Measurements from ENCODE around the gene SLC16A12.
"Not testable (repeated sequence)": the region's sequence is repeated elsewhere in the genome, so short reads cannot be mapped to it uniquely, and the experiment has no call there.

SLC16A12 gene

DNA sequence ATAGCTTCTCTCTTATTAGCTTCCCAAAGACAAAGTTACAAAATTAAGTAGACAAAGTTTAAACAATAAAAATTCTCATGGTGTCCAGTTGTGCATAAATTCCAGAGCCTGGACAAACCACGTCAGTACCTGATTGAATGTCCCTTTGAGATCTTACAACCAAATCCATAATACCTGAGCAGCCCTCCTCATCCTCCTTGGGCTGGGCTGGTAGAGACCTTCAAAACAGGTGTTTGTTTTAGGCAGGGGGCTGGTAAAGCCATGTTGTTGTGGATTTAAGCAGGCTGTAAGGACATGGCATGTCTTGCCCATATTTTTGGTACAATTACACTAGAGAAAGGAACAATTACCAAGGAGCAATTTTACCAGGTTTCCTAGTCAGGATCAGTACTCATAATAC, 118.9 kb downstream of the SLC16A12 start:
- FAIRE-seq (no peak), DNase-seq (ENCODE audit: insufficient read length, low spot score) (no peak)
- no peak for TF ChIP-seq POLR2AphosphoS5 (IDR thresholded peaks at IDR 0.05; ENCODE audit: low read depth, low read length)
- no peak for TF ChIP-seq POU2F2 (IDR thresholded peaks at IDR 0.05; ENCODE audit: low read depth, low read length)
- no peak for TF ChIP-seq TAF1 (IDR thresholded peaks at IDR 0.05; ENCODE audit: low read depth, low read length)
- no peak for TF ChIP-seq SPI1 (IDR thresholded peaks at IDR 0.05; ENCODE audit: low read depth, low read length)
- TF ChIP-seq PAX5 (IDR thresholded peaks at IDR 0.05; ENCODE audit: insufficient read depth, low read length, severe bottlenecking) = no peak
- TF ChIP-seq POLR2A (IDR thresholded peaks at IDR 0.05; ENCODE audit: low read depth, low read length) = no peak

DNA sequence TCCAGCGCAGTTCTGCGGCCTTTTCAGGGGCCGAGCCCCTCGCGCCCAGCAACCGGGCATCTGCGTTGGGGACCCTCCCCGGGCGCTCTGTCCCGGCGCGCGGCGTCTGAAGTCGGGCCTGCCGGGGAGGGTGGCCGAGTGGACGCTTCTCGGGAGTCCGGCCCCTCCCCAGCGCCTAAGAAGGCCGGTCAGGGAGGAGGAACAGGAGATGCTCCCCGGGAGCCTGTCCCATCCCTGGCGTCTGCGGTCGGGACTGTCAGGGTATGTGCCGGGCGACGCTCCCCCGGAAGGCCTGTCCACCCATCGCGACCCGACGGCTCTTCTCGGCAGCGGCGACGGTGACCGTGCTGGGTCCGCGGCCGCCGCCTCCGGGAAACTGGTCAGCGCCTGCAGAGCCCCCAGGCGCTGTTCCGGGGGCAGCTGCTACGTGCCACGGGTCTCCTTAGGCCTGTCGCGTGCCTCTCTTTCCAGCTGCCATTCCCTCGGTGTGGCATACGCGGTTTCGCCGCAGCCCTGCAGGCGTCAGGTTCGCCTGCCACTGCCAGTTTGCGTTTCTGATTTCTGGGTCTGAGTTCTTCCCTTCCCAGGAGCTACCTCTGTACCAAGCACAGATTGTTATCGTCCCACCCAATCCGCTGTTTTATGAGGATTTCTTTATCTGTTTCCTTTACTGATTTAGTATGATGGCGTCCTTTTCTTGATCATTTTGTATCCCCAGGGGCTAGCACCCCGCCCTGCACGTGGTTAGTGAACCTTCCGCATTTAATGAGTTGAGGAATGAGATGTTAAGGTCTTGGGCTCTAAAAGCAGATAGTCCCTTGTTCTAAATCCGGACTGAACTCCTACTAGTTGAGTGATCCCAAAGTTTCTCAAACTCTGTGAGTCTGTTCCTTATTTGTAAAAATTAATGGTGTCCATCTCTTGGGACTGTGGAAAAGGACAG, 120.2 kb downstream of the SLC16A12 start:
- peak; percentile 38 for FAIRE-seq
- TF ChIP-seq TAF1 (IDR thresholded peaks at IDR 0.05; ENCODE audit: low read depth, low read length) = peak; percentile 12; the same call in 1 of the 2 replicates
- no peak for TF ChIP-seq POLR2AphosphoS5 (IDR thresholded peaks at IDR 0.05; ENCODE audit: low read depth, low read length)
- no peak for TF ChIP-seq POU2F2 (IDR thresholded peaks at IDR 0.05; ENCODE audit: low read depth, low read length)
- no peak for TF ChIP-seq PAX5 (IDR thresholded peaks at IDR 0.05; ENCODE audit: insufficient read depth, low read length, severe bottlenecking)
- TF ChIP-seq POLR2A (IDR thresholded peaks at IDR 0.05; ENCODE audit: low read depth, low read length) = 0 out of 2 replicates have a peak, but pooled peaks have one; percentile 6
- TF ChIP-seq SPI1 (IDR thresholded peaks at IDR 0.05; ENCODE audit: low read depth, low read length) = no peak
- peak; percentile 28 for DNase-seq (ENCODE audit: insufficient read length, low spot score)

DNA sequence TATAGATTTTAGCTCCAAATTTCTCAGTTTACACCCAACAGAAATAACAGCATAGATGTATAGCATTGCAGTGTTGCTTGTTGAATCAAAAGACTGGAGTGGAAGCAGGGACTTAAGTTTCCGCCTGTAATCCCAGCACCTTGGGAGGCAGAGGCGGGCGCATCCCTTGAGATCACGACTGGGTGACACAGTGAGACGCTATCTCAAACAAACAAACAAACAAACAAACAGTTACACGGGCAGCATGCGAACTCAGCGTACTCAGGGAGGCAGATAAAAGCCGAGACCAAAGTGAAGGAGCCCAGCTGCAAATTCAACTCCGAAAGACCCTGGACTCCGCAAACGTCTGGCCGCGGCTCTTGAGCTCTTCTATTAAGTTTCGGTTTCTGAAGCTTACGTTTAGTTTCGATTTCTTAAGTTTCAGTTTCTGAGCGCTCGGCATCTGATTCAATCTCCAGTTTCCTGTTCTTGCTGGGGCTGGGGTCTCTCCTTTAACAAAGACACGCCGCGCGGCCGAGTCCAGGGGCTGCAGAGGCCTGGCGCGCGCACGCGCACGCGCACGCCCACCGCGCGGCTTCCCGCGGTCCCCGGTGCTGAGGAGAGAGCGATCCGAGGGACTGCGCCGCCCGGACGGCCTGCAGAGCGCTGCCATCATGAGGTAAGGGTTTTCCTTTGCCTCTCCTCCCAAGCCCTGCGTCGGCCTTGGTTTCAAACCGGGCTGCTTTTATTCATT, 121.1 kb downstream of the SLC16A12 start, which contains the start of gene IFIT5:
IFIT5 (plus strand) TSS at position 423 of the 733 bp plus-strand sequence; CDS start at position 654, 231 bp downstream.
- TF ChIP-seq SPI1 (IDR thresholded peaks at IDR 0.05; ENCODE audit: low read depth, low read length) = no peak
- TF ChIP-seq POLR2A (IDR thresholded peaks at IDR 0.05; ENCODE audit: low read depth, low read length) = 0 out of 2 replicates have a peak, but pooled peaks have one; percentile 22
- no peak for TF ChIP-seq PAX5 (IDR thresholded peaks at IDR 0.05; ENCODE audit: insufficient read depth, low read length, severe bottlenecking)
- peak; percentile 25; the same call in 1 of the 2 replicates for TF ChIP-seq POU2F2 (IDR thresholded peaks at IDR 0.05; ENCODE audit: low read depth, low read length)
- TF ChIP-seq POLR2AphosphoS5 (IDR thresholded peaks at IDR 0.05; ENCODE audit: low read depth, low read length) = no peak; the same call in 1 of the 2 replicates
- peak; percentile 35; the same call in 1 of the 2 replicates for TF ChIP-seq TAF1 (IDR thresholded peaks at IDR 0.05; ENCODE audit: low read depth, low read length)
- DNase-seq (ENCODE audit: insufficient read length, low spot score) (peak; percentile 48), FAIRE-seq (peak; percentile 71)

DNA sequence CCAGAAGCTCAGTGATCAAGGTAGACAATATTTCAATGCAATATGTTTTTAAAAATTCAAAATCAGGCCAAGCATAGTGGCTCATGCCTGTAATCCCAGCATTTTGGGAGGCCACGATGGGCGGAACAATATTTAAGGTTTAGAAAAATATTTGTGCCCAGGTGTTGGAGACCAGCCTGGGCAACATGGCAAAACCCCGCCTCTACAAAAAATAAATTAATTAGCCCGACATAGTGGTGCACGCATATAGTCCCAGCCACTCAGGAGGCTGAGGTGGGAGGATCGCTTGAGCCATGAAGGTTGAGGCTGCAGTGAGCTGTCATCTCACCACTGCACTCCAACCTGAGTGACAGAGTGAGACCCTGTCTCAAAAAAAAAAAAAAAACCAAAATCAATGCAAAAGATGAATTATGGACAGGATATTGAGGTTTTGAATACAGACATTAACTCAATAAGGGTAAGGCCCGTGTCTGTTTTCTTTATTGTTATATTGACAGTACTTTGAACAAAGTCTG, 121.9 kb downstream of the SLC16A12 start:
- DNase-seq (ENCODE audit: insufficient read length, low spot score) = no peak
- no peak for TF ChIP-seq PAX5 (IDR thresholded peaks at IDR 0.05; ENCODE audit: insufficient read depth, low read length, severe bottlenecking)
- no peak for TF ChIP-seq TAF1 (IDR thresholded peaks at IDR 0.05; ENCODE audit: low read depth, low read length)
- TF ChIP-seq POLR2AphosphoS5 (IDR thresholded peaks at IDR 0.05; ENCODE audit: low read depth, low read length) = no peak
- no peak for TF ChIP-seq POU2F2 (IDR thresholded peaks at IDR 0.05; ENCODE audit: low read depth, low read length)
- TF ChIP-seq SPI1 (IDR thresholded peaks at IDR 0.05; ENCODE audit: low read depth, low read length) = no peak
- no peak for TF ChIP-seq POLR2A (IDR thresholded peaks at IDR 0.05; ENCODE audit: low read depth, low read length)
- no peak for FAIRE-seq

DNA sequence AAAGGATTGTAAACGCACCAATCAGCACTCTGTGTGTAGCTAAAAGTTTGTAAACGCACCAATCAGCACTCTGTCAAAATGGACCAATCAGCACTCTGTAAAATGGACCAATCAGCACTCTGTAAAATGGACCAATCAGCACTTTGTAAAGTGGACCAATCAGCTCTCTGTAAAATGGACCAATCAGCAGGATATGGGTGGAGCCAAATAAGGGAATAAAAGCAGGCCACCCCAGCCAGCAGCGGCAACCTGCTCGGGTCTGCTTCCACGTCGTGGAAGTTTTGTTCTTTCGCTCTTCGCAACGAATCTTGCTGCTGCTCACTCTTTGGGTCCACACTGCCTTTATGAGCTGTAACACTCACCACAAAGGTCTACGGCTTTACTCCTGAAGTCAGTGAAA, 123.1 kb downstream of the SLC16A12 start:
- not testable (repeated sequence) for DNase-seq (ENCODE audit: insufficient read length, low spot score); FAIRE-seq

DNA sequence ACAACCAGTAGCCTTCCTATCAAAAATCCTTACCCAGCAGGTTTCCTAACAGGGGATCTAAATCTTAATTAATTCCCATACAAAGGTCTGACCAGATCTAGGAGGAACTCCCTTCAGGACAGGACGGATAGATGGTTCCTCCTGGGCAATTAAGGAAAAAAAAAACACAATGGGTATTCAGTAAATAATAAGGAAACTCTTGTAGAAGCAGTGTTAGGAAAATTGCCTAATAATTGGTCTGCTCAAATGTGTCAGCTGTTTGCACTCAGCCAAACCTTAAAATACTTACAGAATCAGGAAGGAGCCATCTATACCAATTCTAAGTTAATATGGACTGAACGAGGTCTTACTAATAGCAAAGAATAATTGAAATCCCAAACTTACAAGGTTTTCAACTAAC, 124.3 kb downstream of the SLC16A12 start:
- not testable (repeated sequence) for DNase-seq (ENCODE audit: insufficient read length, low spot score); FAIRE-seq

DNA sequence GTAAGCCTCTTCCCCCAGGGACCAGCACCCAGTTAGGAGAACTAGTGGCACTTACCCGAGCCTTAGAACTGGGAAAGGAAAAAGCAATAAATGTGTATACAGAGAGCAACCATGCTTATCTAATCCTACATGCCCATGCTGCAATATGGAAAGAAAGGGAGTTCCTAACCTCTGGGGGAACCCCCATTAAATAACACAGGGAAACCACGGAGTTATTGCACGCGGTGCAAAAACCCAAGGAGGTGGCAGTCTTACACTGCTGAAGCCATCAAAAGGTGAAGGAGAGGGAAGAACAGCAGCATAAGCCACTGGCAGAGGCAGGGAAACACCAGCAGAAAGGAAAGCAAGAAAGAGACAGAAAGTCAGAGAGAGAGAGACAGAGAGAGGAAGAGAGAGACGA, 124.8 kb downstream of the SLC16A12 start:
- FAIRE-seq; DNase-seq (ENCODE audit: insufficient read length, low spot score): not testable (repeated sequence)

DNA sequence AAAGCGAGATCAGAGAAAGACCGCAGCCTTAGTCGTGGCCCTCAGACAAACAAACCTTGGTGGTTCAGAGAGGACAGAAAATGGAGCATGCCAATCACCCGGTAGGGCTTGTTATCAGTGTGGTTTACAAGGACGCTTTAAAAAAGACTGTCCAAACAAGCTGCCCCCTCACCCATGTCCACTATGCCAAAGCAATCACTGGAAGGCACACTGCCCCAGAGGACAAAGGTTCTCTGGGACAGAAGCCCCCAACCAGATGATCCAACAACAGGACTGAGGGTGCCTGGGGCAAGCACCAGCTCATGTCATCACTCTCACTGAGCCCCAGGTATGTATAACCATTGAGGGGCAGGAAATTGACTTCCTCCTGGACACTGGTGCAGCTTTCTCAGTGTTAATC, 126.1 kb downstream of the SLC16A12 start:
- FAIRE-seq; DNase-seq (ENCODE audit: insufficient read length, low spot score): not testable (repeated sequence)

DNA sequence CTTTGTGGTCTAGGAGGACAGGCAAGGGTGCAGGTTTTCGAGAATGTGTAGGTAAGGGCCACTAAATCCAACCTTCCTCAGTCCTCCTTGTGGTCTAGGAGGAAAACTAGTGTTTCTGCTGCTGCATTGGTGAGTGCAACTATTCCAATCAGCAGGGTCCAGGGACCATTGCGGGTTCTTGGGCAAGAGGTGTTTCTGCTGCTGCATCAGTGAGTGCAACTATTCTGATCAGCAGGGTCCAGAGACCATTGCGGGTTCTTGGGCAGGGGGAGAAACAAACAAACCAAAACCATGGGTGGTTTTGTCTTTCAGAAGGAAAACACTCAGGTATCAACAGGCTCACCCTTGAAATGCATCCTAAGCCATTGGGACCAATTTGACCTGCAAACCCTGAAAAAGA, 127.6 kb downstream of the SLC16A12 start:
- not testable (repeated sequence) for DNase-seq (ENCODE audit: insufficient read length, low spot score); FAIRE-seq

DNA sequence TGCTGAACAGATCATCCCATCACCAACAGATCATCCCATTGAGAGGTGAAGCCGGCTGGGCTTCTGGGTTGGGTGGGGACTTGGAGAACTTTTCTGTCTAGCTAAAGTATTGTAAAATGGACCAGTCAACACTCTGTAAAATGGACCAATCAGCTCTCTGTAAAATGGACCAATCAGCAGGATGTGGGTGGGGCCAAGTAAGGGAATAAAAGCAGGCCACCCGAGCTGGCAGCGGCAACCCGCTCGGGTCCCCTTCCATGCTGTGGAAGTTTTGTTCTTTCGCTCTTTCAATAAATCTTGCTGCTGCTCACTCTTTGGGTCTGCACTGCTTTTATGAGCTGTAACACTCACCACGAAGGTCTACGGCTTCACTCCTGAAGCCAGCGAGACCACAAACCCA, 129.2 kb downstream of the SLC16A12 start:
- not testable (repeated sequence) for FAIRE-seq; DNase-seq (ENCODE audit: insufficient read length, low spot score)
